IMR-90 (cell line): ENCODE data around the gene KRTAP6-3. TPM values are rescaled to one million over a fixed set of nuclear protein-coding genes. Genes with fewer than 3 reads are reported as not detected.

Experiments
- ATAC-seq: fragments of 200-7000 bp; cut with Tn5 transposase; 2 replicates; pipeline ENCODE4 v1.9.1; 2020; ENCODE audit warnings: low read depth, mild to moderate bottlenecking, moderate library complexity
- BruUV-seq: library from RNA; stranded (reverse); fragments of 400-500 nt; replicated peaks from 2 replicates; lab custom pipeline; 2021; lab: Mats Ljungman, UMichigan
- CTCF ChIA-PET: fragments of 300-600 bp; formaldehyde crosslinking; extraction: SDS; loops from one replicate; lab custom pipeline; 2021; ENCODE audit warnings: antibody characterized with exemption; lab: Yijun Ruan, JAX
- POLR2A ChIA-PET: fragments of 300-600 bp; sonication (Branson Sonifier 250); formaldehyde crosslinking; loops from one replicate; lab custom pipeline; 2022; ENCODE audit warnings: antibody characterized with exemption; ENCODE audit not compliant: unreplicated experiment; lab: Charles Lee
- DNase-seq: peaks from one replicate; pipeline ENCODE4 v3.0.0; 2013
- H2AFZ ChIP-seq: replicated peaks from 2 replicates; pipeline ENCODE3; 2013; ENCODE audit warnings: low read length, mild to moderate bottlenecking; ENCODE audit not compliant: poor library complexity
- H2AK5ac ChIP-seq: 2 replicates; pipeline ENCODE4 v1.6.1; 2013; ENCODE audit warnings: low read depth, low read length, inconsistent platforms
- H2AK9ac ChIP-seq: replicated peaks from 2 replicates; pipeline ENCODE3; 2013; ENCODE audit warnings: mild to moderate bottlenecking, low read depth, low read length, moderate library complexity; ENCODE audit not compliant: poor library complexity
- H2BK120ac ChIP-seq: 2 replicates; pipeline ENCODE4 v1.6.1; 2013; ENCODE audit warnings: low read depth, low read length, inconsistent platforms
- H2BK15ac ChIP-seq: 3 replicates; pipeline ENCODE4 v1.6.1; 2013; ENCODE audit warnings: low read depth, low read length, inconsistent platforms
- H2BK20ac ChIP-seq: 2 replicates; pipeline ENCODE4 v1.6.1; 2013; ENCODE audit warnings: low read depth, mild to moderate bottlenecking, inconsistent platforms, low read length, moderate library complexity
- H2BK5ac ChIP-seq: 2 replicates; pipeline ENCODE4 v1.6.1; 2013; ENCODE audit warnings: mild to moderate bottlenecking, low read depth, low read length, inconsistent platforms; ENCODE audit not compliant: poor library complexity, severe bottlenecking
- H3K14ac ChIP-seq: replicated peaks from 2 replicates; pipeline ENCODE4 v1.6.1; 2013; ENCODE audit warnings: low read depth, low read length, inconsistent platforms
- H3K18ac ChIP-seq: 2 replicates; pipeline ENCODE4 v1.6.1; 2013; ENCODE audit warnings: low read depth, low read length, control low read depth
- H3K23ac ChIP-seq: 2 replicates; pipeline ENCODE4 v1.6.1; 2013; ENCODE audit warnings: low read depth, low read length, inconsistent platforms
- H3K27ac ChIP-seq: 2 replicates; pipeline ENCODE4 v1.5.1; 2013; ENCODE audit warnings: mild to moderate bottlenecking, control low read depth, low read length; ENCODE audit not compliant: insufficient read depth
- H3K27me3 ChIP-seq: 2 replicates; pipeline ENCODE4 v1.6.1; 2013; ENCODE audit warnings: low read length; ENCODE audit not compliant: control insufficient read depth, insufficient read depth
- H3K36me3 ChIP-seq: 2 replicates; pipeline ENCODE4 v1.6.1; 2013; ENCODE audit warnings: low read length, mixed read lengths; ENCODE audit not compliant: control insufficient read depth, insufficient read depth
- H3K4ac ChIP-seq: 2 replicates; pipeline ENCODE4 v1.6.1; 2013; ENCODE audit warnings: low read depth, low read length, inconsistent platforms
- H3K4me1 ChIP-seq: 2 replicates; pipeline ENCODE4 v1.6.1; 2013; ENCODE audit warnings: low read length, mixed read lengths; ENCODE audit not compliant: control insufficient read depth, insufficient read depth
- H3K4me2 ChIP-seq: 2 replicates; pipeline ENCODE4 v1.6.1; 2013; ENCODE audit warnings: low read depth, mild to moderate bottlenecking, control low read depth, low read length, moderate library complexity
- H3K4me3 ChIP-seq: 2 replicates; pipeline ENCODE4 v1.5.1; 2013; ENCODE audit warnings: low read depth, mild to moderate bottlenecking, control low read depth, low read length, moderate library complexity; ENCODE audit not compliant: insufficient read depth
- H3K56ac ChIP-seq: 2 replicates; pipeline ENCODE4 v1.6.1; 2013; ENCODE audit warnings: low read length, inconsistent platforms; ENCODE audit not compliant: insufficient read depth; ENCODE audit errors: extremely low read depth
- H3K79me1 ChIP-seq, 2 experiments: 2 replicates each; pipeline ENCODE4 v1.6.1; 2013; ENCODE audit warnings: low read length in 2 of 2, inconsistent platforms in 1 of 2, low read depth in 1 of 2
- H3K9ac ChIP-seq: 2 replicates; pipeline ENCODE4 v1.6.1; 2013; ENCODE audit warnings: low read depth, low read length, control low read depth
- H3K9me1 ChIP-seq: 2 replicates; pipeline ENCODE4 v1.6.1; 2013; ENCODE audit warnings: low read length, inconsistent platforms; ENCODE audit not compliant: insufficient read depth
- H3K9me3 ChIP-seq: 2 replicates; pipeline ENCODE4 v1.6.1; 2013; ENCODE audit warnings: low read length; ENCODE audit not compliant: control insufficient read depth, insufficient read depth
- H4K20me1 ChIP-seq: 2 replicates; pipeline ENCODE4 v1.6.1; 2013; ENCODE audit warnings: low read length, inconsistent platforms; ENCODE audit not compliant: insufficient read depth
- H4K5ac ChIP-seq: 2 replicates; pipeline ENCODE4 v1.6.1; 2013; ENCODE audit warnings: mild to moderate bottlenecking, low read depth, low read length, control low read depth
- H4K8ac ChIP-seq, 2 experiments: 2 replicates each; pipeline ENCODE4 v1.6.1; 2013; ENCODE audit warnings: low read depth in 2 of 2, low read length in 2 of 2, control low read depth in 1 of 2, inconsistent platforms in 1 of 2
- H4K91ac ChIP-seq: 2 replicates; pipeline ENCODE4 v1.6.1; 2013; ENCODE audit warnings: low read depth, low read length, inconsistent platforms; ENCODE audit not compliant: insufficient read depth
- BHLHE40 ChIP-seq: fragments of 150-350 bp; IDR thresholded peaks from 2 replicates; pipeline ENCODE4 v1.6.1; 2016; ENCODE audit warnings: mild to moderate bottlenecking, low read depth, low read length
- CEBPB ChIP-seq: IDR thresholded peaks from 2 replicates; pipeline ENCODE4 v1.6.1; 2012; ENCODE audit warnings: low read depth, low read length, improper control_type of control experiment
- CHD1 ChIP-seq: IDR thresholded peaks from 2 replicates; pipeline ENCODE4 v1.6.1; 2012; ENCODE audit warnings: low read depth, low read length, improper control_type of control experiment
- CTCF ChIP-seq: conservative IDR thresholded peaks from 2 replicates; pipeline ENCODE4 v1.5.1; 2012; ENCODE audit warnings: mild to moderate bottlenecking, low read depth, low read length, improper control_type of control experiment
- ELK1 ChIP-seq: fragments of 150-350 bp; IDR thresholded peaks from 2 replicates; pipeline ENCODE4 v1.6.1; 2016; ENCODE audit warnings: low read depth, mild to moderate bottlenecking, low read length, moderate library complexity, borderline replicate concordance
- MAFK ChIP-seq: IDR thresholded peaks from 2 replicates; pipeline ENCODE4 v1.6.1; 2012; ENCODE audit warnings: low read depth, low read length, improper control_type of control experiment
- POLR2A ChIP-seq: IDR thresholded peaks from 2 replicates; pipeline ENCODE4 v1.6.1; 2012; ENCODE audit warnings: mild to moderate bottlenecking, low read depth, low read length
- RAD21 ChIP-seq: IDR thresholded peaks from 2 replicates; pipeline ENCODE4 v1.6.1; 2012; ENCODE audit warnings: low read length, improper control_type of control experiment
- RFX5 ChIP-seq: IDR thresholded peaks from 2 replicates; pipeline ENCODE4 v1.8.0; 2012; ENCODE audit warnings: low read depth, mild to moderate bottlenecking, low read length, moderate library complexity
- USF2 ChIP-seq: fragments of 150-350 bp; IDR thresholded peaks from 2 replicates; pipeline ENCODE4 v1.6.1; 2017; ENCODE audit warnings: mild to moderate bottlenecking, antibody characterized with exemption, low read length, low read depth
- dilution Hi-C: fragments of 300-500 bp; cut with HindIII; formaldehyde crosslinking; loops from one replicate; pipeline ENCODE4 v1.14.3; 2018; ENCODE audit warnings: low sequenced_read_pairs; ENCODE audit not compliant: unreplicated experiment
- in situ Hi-C: fragments of 300-500 bp; cut with MboI; formaldehyde crosslinking; loops from 3 replicates; pipeline ENCODE4 v1.14.3; 2019; ENCODE audit warnings: low sequenced_read_pairs, inconsistent platforms, mixed read lengths
- intact Hi-C: fragments of 100-400 bp; cut with micrococcal nuclease; formaldehyde crosslinking; loops from 2 replicates; pipeline ENCODE4 v1.10.0; 2022
- polyA plus RNA-seq, 3 experiments: library from polyadenylated mRNA; depleted of rRNA; stranded (reverse); fragments of >200 nt; gene quantifications; 2 replicates each; pipeline ENCODE4 v1.2.3, GENCODE V29; 2012; ENCODE audit warnings: low replicate concordance in 1 of 3
- total RNA-seq: library from RNA; depleted of rRNA; stranded (reverse); fragments of >200 nt; gene quantifications from 2 replicates; pipeline ENCODE4 v1.2.3, GENCODE V29; 2012

KRTAP6-3 gene
- total and polyA plus RNA-seq, 2 of the 4 experiments (the other 2 are of a cell fraction): not detected

- CTCF ChIA-PET: no interaction called here
- no peak within 1 kb of the TSS for H2AFZ ChIP-seq
- peaks cover 7% of the 10 kb centered on the region for H3K9me3 ChIP-seq
- no peak within 1 kb of the TSS for H2BK15ac ChIP-seq
- in situ Hi-C loops: no loop called here
- no peaks in the 10 kb centered on the region for H3K27me3 ChIP-seq
- intact Hi-C loops: no loop called here
- no peak within 1 kb of the TSS for H3K18ac ChIP-seq
- no peak within 1 kb of the TSS for H3K9ac ChIP-seq
- H4K5ac ChIP-seq: no peak within 1 kb of the TSS
- H3K4ac ChIP-seq: no peak within 1 kb of the TSS
- H3K4me1 ChIP-seq: no peaks in the 10 kb centered on the region
- no peaks in the 10 kb centered on the region for H3K79me1 ChIP-seq
- no peak within 1 kb of the TSS for H2AK5ac ChIP-seq
- H4K20me1 ChIP-seq: no peaks in the 10 kb centered on the region
- H4K8ac ChIP-seq: no peak within 1 kb of the TSS
- no TSS peak for BruUV-seq
- H3K27ac ChIP-seq: no peak within 1 kb of the TSS
- no peak within 1 kb of the TSS for H2BK5ac ChIP-seq
- H3K56ac ChIP-seq: no peak within 1 kb of the TSS
- H3K9me1 ChIP-seq: no peaks in the 10 kb centered on the region
- H3K23ac ChIP-seq: no peak within 1 kb of the TSS
- dilution Hi-C loops: no loop called here
- H3K14ac ChIP-seq: no peak within 1 kb of the TSS
- H3K4me3 ChIP-seq: no peak within 1 kb of the TSS
- POLR2A ChIA-PET: no interaction called here
- no peak within 1 kb of the TSS for H2AK9ac ChIP-seq
- no peak for DNase-seq
- no peak within 1 kb of the TSS for H2BK20ac ChIP-seq
- ATAC-seq: no peak
- H3K36me3 ChIP-seq: no peaks in the 10 kb centered on the region
- no peak within 1 kb of the TSS for H3K4me2 ChIP-seq
- TF ChIP-seq BHLHE40 (no peak), CEBPB (no peak), RAD21 (no peak), CTCF (no peak), USF2 (no peak), RFX5 (no peak), POLR2A (no peak), ELK1 (no peak), CHD1 (no peak), MAFK (no peak)
- no peak within 1 kb of the TSS for H2BK120ac ChIP-seq
- no peak within 1 kb of the TSS for H4K91ac ChIP-seq
Observed at GRCh38 chr21:30590297-30590696, 1.9 kb upstream of the KRTAP6-3 start, which contains the start of gene KRTAP22-2. Gene KRTAP22-2, minus strand, starts transcription at chr21:30590397.
